VCaP (cell line): ENCODE results near the gene KRTAP5-1.
A peak's percentile ranks its signal among the peaks of the same experiment; 100 is the strongest.
"Not testable (repeated sequence)": the region's sequence is repeated elsewhere in the genome, so short reads cannot be mapped to it uniquely, and the experiment has no call there.

Experiments used
- H3K27ac ChIP-seq: fragments of 450-650 bp; 2 replicates; pipeline ENCODE4 v1.5.1; 2017
- TF ChIP-seq, protein P1 (sequence below): fragments of 450-650 bp; conservative IDR thresholded peaks from 2 replicates; pipeline ENCODE4 v1.5.1; 2017; ENCODE audit warnings: mild to moderate bottlenecking, moderate library complexity

The KRTAP5-1 gene, protein sequence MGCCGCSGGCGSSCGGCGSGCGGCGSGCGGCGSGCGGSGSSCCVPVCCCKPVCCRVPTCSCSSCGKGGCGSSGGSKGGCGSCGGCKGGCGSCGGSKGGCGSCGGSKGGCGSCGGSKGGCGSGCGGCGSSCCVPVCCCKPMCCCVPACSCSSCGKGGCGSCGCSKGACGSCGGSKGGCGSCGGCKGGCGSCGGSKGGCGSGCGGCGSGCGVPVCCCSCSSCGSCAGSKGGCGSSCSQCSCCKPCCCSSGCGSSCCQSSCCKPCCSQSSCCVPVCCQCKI

DNA sequence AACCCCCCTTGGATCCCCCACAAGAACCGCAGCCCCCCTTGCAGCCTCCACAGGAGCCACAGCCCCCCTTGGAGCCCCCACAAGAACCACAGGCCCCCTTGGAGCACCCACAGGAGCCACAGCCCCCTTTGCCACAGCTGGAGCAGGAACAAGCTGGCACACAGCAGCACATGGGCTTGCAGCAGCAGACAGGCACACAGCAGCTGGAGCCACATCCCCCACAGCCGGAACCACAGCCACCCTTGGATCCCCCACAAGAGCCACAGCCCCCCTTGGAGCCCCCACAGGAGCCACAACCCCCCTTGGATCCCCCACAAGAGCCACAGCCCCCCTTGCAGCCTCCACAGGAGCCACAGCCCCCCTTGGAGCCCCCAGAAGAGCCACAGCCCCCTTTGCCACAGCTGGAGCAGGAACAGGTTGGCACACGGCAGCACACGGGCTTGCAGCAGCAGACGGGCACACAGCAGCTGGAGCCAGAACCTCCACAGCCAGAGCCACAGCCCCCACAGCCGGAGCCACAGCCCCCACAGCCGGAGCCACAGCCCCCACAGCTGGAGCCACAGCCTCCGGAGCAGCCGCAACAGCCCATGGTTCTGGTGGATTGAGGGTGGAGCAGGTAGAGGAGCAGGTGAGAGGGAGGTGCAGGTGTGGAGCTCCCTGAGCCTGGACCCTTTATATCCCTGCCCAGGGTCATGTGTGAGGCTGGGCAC is at the start of gene KRTAP5-1:
Gene KRTAP5-1 (minus strand): TSS at position 623 of the 710 bp plus-strand sequence. CDS start 34 bp downstream, at position 589.
- not testable (repeated sequence) for H3K27ac ChIP-seq

DNA sequence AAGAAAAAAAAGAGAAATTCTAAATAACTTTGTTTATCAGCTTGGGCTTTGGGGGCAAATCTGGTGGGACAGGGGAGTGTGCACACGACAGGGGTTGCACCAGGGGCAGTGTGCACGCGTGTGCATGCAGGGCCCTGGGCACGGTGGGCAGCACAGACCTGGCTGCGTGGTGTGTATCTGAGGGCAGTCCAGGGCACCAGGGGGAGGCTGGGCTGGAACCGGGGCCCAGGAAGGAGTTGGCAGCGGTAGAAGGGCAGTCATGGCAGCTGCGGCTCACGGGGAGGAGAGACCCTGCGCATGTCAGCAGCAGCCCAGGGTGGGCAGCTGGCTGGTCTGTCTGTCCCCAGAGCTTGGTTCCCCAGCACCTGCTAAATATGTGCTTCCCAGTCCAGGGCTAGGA is 48.8 kb upstream of the KRTAP5-1 start:
- TF ChIP-seq, protein P1, sequence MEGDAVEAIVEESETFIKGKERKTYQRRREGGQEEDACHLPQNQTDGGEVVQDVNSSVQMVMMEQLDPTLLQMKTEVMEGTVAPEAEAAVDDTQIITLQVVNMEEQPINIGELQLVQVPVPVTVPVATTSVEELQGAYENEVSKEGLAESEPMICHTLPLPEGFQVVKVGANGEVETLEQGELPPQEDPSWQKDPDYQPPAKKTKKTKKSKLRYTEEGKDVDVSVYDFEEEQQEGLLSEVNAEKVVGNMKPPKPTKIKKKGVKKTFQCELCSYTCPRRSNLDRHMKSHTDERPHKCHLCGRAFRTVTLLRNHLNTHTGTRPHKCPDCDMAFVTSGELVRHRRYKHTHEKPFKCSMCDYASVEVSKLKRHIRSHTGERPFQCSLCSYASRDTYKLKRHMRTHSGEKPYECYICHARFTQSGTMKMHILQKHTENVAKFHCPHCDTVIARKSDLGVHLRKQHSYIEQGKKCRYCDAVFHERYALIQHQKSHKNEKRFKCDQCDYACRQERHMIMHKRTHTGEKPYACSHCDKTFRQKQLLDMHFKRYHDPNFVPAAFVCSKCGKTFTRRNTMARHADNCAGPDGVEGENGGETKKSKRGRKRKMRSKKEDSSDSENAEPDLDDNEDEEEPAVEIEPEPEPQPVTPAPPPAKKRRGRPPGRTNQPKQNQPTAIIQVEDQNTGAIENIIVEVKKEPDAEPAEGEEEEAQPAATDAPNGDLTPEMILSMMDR = no peak

DNA sequence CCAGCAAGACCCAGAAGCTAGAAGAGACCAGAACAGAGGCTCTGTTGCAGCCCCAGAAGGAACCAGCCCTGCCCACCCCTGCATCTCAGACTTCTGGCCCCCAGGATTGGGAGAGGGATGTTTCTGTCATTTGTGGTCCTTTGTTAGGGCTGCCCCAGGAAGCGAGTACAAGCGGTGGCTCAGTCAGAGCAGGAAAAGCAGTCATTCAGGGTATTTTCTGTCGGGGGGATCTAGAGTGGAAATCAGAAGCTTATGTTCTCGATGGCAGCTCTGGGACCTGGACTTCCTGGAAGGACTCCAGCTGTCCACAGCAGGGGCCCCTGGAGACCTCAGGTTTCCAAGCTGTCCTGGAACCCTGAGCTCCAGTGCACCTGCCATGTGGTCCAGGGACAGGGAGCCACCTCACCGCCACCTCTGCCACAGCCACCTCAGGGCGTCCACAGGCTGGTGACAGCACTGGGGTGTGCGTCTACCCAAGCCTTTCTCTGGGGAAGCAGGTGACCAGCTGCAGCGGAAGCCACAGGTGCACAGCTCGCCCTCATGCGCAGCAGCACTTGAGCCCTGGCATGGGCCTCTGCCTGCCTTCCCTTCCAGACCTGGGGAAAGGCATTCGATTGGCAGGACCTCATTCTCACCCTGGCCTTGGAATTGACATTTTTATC is 47.1 kb upstream of the KRTAP5-1 start:
- TF ChIP-seq, protein P1 = no peak
- no peak overlapping the region for H3K27ac ChIP-seq

More for the DNA sequence above, 48.8 kb upstream of the KRTAP5-1 start:
- no peak overlapping the region for H3K27ac ChIP-seq

DNA sequence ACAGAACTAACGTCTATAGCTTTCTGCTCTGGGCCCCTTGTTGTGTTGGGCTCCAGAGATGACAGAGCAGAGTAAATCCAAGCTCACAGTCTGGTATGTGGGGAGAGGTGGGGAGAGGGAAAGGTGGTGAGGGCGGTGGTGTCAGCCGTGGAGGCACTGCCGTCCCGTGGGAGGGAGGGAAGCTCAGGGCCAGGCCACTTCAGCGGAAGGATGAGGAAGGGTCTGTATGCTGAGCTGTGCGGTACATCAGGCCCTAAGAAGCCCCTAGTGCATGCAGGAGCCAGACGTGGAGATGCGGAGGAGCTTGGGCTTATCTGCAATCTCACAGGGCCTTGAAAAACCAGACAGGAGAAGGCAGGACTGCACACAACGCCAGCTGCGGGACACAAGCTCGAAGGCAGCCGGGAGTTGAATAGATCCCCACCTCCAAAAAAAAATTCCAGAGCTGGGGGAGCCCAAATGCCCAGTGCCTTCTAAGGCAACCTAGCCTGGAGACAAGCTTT is 46.0 kb upstream of the KRTAP5-1 start:
- TF ChIP-seq, protein P1 = no peak
- H3K27ac ChIP-seq = no peak overlapping the region

DNA sequence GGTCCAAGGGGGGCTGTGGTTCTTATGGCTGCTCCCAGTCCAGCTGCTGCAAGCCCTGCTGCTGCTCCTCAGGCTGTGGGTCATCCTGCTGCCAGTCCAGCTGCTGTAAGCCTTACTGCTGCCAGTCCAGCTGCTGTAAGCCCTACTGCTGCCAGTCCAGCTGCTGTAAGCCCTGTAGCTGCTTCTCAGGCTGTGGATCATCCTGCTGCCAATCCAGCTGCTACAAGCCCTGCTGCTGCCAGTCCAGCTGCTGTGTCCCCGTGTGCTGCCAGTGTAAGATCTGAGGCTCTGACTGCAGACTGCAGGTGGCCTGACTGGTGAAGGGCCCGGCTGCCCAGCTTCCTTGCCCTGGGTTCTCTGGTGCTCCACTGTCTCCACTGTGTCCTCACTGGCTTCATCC is 45.2 kb upstream of the KRTAP5-1 start:
- no peak overlapping the region for H3K27ac ChIP-seq
- TF ChIP-seq, protein P1 = no peak

DNA sequence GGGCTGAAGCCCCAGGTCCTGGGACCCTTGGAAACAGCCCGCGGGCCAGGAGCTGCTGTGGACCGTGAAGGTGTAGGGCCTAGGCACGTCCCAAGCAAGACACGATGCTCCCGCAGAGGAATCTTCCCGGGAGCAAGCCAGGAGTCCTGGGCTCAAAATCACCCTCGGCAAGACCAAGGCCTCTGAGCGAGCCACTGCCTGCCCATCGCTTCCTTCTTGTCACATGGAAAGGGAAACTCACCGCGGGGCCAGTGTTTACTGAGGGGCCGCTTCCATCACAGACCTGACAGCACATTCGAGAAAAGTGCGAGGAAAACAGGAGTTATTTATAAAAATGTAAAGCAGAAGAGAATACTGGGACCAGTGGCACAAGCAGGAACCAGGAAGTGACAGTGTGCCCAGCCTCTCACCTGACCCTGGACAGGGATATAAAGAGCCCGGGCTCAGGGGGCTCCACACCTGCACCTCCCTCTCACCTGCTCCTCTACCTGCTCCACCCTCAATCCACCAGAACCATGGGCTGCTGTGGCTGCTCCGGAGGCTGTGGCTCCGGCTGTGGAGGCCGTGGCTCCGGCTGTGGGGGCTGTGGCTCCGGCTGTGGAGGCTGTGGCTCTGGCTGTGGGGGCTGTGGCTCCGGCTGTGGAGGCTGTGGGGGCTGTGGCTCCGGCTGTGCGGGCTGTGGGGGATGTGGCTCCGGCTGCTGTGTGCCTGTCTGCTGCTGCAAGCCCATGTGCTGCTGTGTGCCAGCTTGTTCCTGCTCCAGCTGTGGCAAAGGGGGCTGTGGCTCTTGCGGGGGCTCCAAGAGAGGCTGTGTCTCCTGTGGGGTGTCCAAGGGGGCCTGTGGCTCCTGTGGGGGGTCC is 44.5 kb upstream of the KRTAP5-1 start, which contains the start of gene KRTAP5-5:
Gene KRTAP5-5 (plus strand): TSS at position 450 of the 860 bp plus-strand sequence. CDS start 66 bp downstream, at position 516.
- no peak within 1 kb of the TSS for H3K27ac ChIP-seq
- TF ChIP-seq, protein P1 = no peak

DNA sequence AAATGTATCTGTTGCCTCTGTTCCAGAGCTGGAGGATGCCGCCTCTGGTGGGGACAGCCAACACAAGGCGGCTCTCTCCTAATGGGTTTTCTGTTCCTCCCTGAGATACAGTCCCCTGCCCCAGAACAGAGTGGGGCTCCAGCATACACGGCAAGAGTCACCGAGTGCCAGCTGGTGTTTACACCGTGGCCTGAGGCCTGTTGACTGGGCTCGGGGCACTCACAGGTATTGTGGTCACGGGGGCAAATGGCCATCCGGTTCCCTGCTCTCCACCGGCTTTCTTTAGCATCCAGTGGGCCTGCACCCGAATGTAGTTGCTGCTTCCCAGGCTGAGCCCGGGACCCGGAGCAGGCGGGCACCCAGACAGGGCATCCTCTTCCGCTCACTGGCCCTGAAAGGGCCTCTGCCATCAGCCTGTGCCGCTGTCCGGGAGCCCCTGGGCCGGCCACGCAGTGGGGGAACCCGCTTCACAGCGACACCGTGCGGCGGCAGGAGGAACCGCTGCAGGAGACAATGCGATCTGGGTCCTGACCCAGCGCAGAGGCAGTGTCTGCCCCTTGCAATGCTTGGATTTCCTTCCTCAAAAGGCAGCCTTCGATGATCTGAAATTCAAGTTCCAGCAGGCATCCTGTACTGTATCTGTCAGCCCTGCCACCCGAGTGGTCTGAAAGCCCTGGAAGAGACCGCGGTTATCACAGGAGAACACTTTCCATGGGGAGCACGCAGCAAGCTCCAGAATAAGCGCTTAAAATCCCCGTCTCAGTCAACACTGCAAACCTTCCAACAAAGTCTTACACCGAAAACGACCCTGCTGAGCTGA is 43.6 kb upstream of the KRTAP5-1 start:
- TF ChIP-seq, protein P1 = peak; percentile 85
- H3K27ac ChIP-seq = no peak overlapping the region
